ENCODE data around the gene ACOX3.

Gene ACOX3

GRCh38 chr4:8331575-8331955, 109.0 kb downstream of the ACOX3 start:
- DNase-seq: no peak

GRCh38 chr4:8330821-8331574, 109.5 kb downstream of the ACOX3 start:
- no peak for DNase-seq

- DNase-seq: no peak
Measured at GRCh38 chr4:8329859-8330761, 110.4 kb downstream of the ACOX3 start.

- DNase-seq: no peak
Measured at GRCh38 chr4:8329560-8329858, 111.0 kb downstream of the ACOX3 start.

GRCh38 chr4:8328866-8329559, 111.5 kb downstream of the ACOX3 start:
- no peak for DNase-seq

- DNase-seq: no peak
Measured at GRCh38 chr4:8328456-8328855, 112.1 kb downstream of the ACOX3 start.

- no peak for DNase-seq
Measured at GRCh38 chr4:8326206-8326605, 114.3 kb downstream of the ACOX3 start.

- no peak for DNase-seq
Measured at GRCh38 chr4:8325291-8325973, 115.1 kb downstream of the ACOX3 start.

GRCh38 chr4:8324640-8325239, 115.8 kb downstream of the ACOX3 start:
- DNase-seq: no peak

- DNase-seq: no peak
Measured at GRCh38 chr4:8323947-8324555, 116.5 kb downstream of the ACOX3 start.

- DNase-seq: no peak
Measured at GRCh38 chr4:8322794-8323704, 117.5 kb downstream of the ACOX3 start.

GRCh38 chr4:8321771-8322170, 118.8 kb downstream of the ACOX3 start:
- DNase-seq: no peak

- DNase-seq: no peak
Measured at GRCh38 chr4:8321220-8321619, 119.3 kb downstream of the ACOX3 start.

GRCh38 chr4:8320386-8320750, 120.2 kb downstream of the ACOX3 start:
- DNase-seq: no peak

- no peak for DNase-seq
Measured at GRCh38 chr4:8319731-8320385, 120.7 kb downstream of the ACOX3 start.

- no peak for DNase-seq
Measured at GRCh38 chr4:8319061-8319460, 121.5 kb downstream of the ACOX3 start.

GRCh38 chr4:8318509-8318908, 122.0 kb downstream of the ACOX3 start:
- no peak for DNase-seq

- DNase-seq: no peak
Measured at GRCh38 chr4:8317474-8317873, 123.0 kb downstream of the ACOX3 start.

GRCh38 chr4:8316911-8317351, 123.6 kb downstream of the ACOX3 start:
- no peak for DNase-seq
